Measurements from ENCODE around the gene PRSS56. TPM values are rescaled to one million over a fixed set of nuclear protein-coding genes. Genes with fewer than 3 reads are reported as not detected.

Gene PRSS56
- total and polyA plus RNA-seq, 8 donors, result 0.02 TPM; not detected in 7

- no peak overlapping the region for H3K4me3 ChIP-seq
- FAIRE-seq (no peak), DNase-seq (no peak), ATAC-seq (no peak)
- WGBS, 2 donors, result 80 to 84% methylated on average over 10 of the region's 10 CpGs
- intact Hi-C loops (cut with DNase I), result no loop called here
- H3K27ac ChIP-seq, result no peak overlapping the region
- TF ChIP-seq CTCF (IDR thresholded peaks at IDR 0.05), result no peak
- no peaks in the 10 kb centered on the region for H3K9me3 ChIP-seq
- no peaks in the 10 kb centered on the region for H3K27me3 ChIP-seq
- H3K4me1 ChIP-seq, result no peaks in the 10 kb centered on the region
- no peaks in the 10 kb centered on the region for H3K36me3 ChIP-seq
These were observed 26.3 kb upstream of the PRSS56 start for GRCh38 chr2:232493701-232494474.

- Histone ChIP-seq H3K9me3 (no peaks in the 10 kb centered on the region), H3K27ac (no peak overlapping the region), H3K4me3 (no peak overlapping the region), H3K36me3 (no peaks in the 10 kb centered on the region), H3K27me3 (no peaks in the 10 kb centered on the region), H3K4me1 (no peaks in the 10 kb centered on the region)
- no peak for FAIRE-seq
- no peak for TF ChIP-seq CTCF (IDR thresholded peaks at IDR 0.05)
- ATAC-seq, result no peak
- intact Hi-C loops (cut with DNase I), result no loop called here
- 89 to 99% methylated on average over 5 of the region's 5 CpGs for WGBS, 2 donors
- DNase-seq, result no peak
These were observed 25.6 kb upstream of the PRSS56 start for GRCh38 chr2:232494542-232494941.

DNA sequence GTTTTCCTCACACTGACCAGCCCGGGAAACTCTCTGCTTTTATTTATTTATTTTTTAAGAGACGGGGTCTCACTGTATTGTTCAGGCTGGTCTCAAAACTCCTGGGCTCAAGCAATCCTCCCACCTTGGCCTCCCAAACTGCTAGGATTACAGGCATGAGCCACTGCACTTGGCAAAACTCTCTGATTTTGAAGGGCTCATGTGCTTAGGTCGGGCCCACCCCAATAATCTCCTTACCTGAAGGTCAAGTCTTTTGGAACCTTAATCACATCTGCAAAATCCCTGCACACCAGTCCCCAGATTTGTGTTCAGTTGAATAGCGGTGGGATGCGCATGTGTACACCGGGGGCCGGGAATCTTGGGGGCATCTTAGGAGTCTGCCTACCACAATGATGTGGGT lies 24.9 kb upstream of the PRSS56 start:
- no peak for DNase-seq
- intact Hi-C loops (cut with DNase I), result no loop called here
- H3K9me3 ChIP-seq, result no peaks in the 10 kb centered on the region
- H3K27ac ChIP-seq, result no peak overlapping the region
- H3K36me3 ChIP-seq, result no peaks in the 10 kb centered on the region
- no peak for ATAC-seq
- H3K4me3 ChIP-seq, result no peak overlapping the region
- no peak for FAIRE-seq
- H3K27me3 ChIP-seq, result no peaks in the 10 kb centered on the region
- H3K4me1 ChIP-seq, result no peaks in the 10 kb centered on the region
- 79 to 83% methylated on average over 7 of the region's 7 CpGs for WGBS, 2 donors
- no peak for TF ChIP-seq CTCF (IDR thresholded peaks at IDR 0.05)

DNA sequence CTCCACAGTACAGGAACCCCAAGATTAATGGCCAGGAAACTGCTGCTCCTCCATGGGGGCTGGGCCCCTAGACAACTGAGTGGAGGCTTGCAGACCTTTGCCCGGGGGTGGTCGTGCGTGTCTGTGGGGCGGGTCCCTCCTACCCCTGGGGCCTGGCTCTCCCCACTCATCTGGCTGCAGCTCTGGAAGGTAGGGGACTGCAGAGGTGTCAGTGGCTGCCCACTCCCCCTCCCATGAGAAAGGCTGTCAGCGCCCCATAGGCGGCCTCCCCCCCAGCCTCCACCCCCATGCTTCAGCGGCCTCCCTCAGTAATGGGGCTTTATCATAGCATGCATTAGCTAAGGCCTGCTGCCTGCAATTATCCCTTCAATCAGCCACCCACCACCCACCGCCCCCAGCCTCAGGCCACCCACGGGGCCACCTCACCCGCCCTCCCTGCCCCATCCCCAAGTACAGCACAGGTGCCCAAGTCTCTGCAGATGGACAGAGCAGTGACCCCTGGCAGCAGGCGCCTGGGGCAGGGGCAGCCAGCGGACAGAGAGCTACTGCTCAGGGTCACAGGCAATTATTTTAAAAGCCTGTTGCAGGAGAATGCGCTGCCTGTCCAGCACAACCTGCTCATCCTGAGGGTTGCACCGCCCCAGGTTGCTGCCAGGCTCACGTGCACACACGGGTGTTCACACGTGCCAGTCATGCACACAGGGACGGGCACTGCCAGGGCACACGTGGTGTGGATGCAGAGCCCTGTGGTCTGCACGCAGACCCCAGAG lies 23.5 kb upstream of the PRSS56 start:
- H3K36me3 ChIP-seq, result no peaks in the 10 kb centered on the region
- H3K27me3 ChIP-seq, result no peaks in the 10 kb centered on the region
- no peak overlapping the region for H3K27ac ChIP-seq
- intact Hi-C loops (cut with DNase I), result no loop called here
- no peaks in the 10 kb centered on the region for H3K9me3 ChIP-seq
- FAIRE-seq (no peak), ATAC-seq (no peak), DNase-seq (no peak)
- peaks cover 0 to 7% (median 4%) of the 10 kb centered on the region in 3 donors for H3K4me1 ChIP-seq
- no peak overlapping the region for H3K4me3 ChIP-seq
- TF ChIP-seq CTCF (IDR thresholded peaks at IDR 0.05), result no peak
- 68 to 77% methylated on average over 18 to 20 of the region's 20 CpGs for WGBS, 2 donors

GRCh38 chr2:232497348-232497747 lies 22.8 kb upstream of the PRSS56 start:
- no peak for TF ChIP-seq CTCF (IDR thresholded peaks at IDR 0.05)
- Histone ChIP-seq H3K27me3 (no peaks in the 10 kb centered on the region), H3K9me3 (no peaks in the 10 kb centered on the region), H3K4me1 (peaks cover 0 to 9% (median 7%) of the 10 kb centered on the region in 3 donors), H3K27ac (no peak overlapping the region), H3K36me3 (no peaks in the 10 kb centered on the region), H3K4me3 (no peak overlapping the region)
- FAIRE-seq (no peak), ATAC-seq (no peak), DNase-seq (no peak)
- intact Hi-C loops (cut with DNase I), result no loop called here
- WGBS, 2 donors, result 84 to 87% methylated on average over 13 of the region's 13 CpGs
